ENCODE results near the gene NEDD9. TPM values are rescaled to one million over a fixed set of nuclear protein-coding genes. Genes with fewer than 3 reads are reported as not detected.

NEDD9 gene
- total and polyA plus RNA-seq, 4 donors = 7.5 to 16.8 (median 11.7) TPM

DNA sequence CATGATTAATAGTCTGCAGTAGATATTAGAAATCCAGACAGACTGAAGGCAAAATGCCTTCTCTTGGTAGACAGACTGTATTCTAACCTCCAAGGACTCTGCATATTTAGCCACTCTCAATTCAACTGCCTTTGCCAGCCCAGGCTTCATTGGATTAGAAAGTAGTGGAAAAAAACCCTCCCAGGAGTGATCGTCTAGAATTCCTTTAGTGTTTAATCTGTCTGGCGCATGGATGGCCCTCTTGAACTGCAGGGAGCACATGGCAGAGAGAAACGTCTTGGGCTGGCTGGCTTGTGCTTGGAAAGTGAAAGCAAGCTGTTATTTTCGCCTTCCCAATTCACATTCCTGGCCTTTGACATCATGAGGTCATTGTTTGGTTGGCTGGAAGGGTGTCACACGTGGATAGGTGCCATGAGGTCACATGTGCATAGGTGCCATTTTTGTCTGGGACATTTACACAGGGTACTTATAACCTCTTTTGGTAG, 30.9 kb upstream of the NEDD9 start:
- DNase-seq (ENCODE audit: low spot score) = no peak
- WGBS = 19% methylated on average over 5 of the region's 5 CpGs
- TF ChIP-seq HNF4A (conservative IDR thresholded peaks at IDR 0.05) (peak; percentile 59 to 66), HNF4G (IDR thresholded peaks at IDR 0.05) (no peak), YY1 (IDR thresholded peaks at IDR 0.05) (peak; percentile 93), GABPA (IDR thresholded peaks at IDR 0.05 in 1 of 2, conservative IDR thresholded peaks at IDR 0.05 in 1 of 2) (no peak), NR2F2 (IDR thresholded peaks at IDR 0.05) (peak; percentile 97), RAD21 (IDR thresholded peaks at IDR 0.05) (peak; percentile 50 to 63), TAF1 (conservative IDR thresholded peaks at IDR 0.05) (no peak), JUND (IDR thresholded peaks at IDR 0.05) (peak; percentile 95 to 96), SP1 (IDR thresholded peaks at IDR 0.05) (peak; percentile 80), FOXA2 (IDR thresholded peaks at IDR 0.05) (peak; percentile 16), EGR1 (IDR thresholded peaks at IDR 0.05; ENCODE audit: low read depth in 2 of 2) (no peak), FOXA1 (IDR thresholded peaks at IDR 0.05) (no peak), RXRA (IDR thresholded peaks at IDR 0.05) (peak; percentile 72 to 77)
- TF ChIP-seq, protein P1, sequence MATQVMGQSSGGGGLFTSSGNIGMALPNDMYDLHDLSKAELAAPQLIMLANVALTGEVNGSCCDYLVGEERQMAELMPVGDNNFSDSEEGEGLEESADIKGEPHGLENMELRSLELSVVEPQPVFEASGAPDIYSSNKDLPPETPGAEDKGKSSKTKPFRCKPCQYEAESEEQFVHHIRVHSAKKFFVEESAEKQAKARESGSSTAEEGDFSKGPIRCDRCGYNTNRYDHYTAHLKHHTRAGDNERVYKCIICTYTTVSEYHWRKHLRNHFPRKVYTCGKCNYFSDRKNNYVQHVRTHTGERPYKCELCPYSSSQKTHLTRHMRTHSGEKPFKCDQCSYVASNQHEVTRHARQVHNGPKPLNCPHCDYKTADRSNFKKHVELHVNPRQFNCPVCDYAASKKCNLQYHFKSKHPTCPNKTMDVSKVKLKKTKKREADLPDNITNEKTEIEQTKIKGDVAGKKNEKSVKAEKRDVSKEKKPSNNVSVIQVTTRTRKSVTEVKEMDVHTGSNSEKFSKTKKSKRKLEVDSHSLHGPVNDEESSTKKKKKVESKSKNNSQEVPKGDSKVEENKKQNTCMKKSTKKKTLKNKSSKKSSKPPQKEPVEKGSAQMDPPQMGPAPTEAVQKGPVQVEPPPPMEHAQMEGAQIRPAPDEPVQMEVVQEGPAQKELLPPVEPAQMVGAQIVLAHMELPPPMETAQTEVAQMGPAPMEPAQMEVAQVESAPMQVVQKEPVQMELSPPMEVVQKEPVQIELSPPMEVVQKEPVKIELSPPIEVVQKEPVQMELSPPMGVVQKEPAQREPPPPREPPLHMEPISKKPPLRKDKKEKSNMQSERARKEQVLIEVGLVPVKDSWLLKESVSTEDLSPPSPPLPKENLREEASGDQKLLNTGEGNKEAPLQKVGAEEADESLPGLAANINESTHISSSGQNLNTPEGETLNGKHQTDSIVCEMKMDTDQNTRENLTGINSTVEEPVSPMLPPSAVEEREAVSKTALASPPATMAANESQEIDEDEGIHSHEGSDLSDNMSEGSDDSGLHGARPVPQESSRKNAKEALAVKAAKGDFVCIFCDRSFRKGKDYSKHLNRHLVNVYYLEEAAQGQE (IDR thresholded peaks at IDR 0.05) = peak; percentile 45
- TF ChIP-seq, protein P2, sequence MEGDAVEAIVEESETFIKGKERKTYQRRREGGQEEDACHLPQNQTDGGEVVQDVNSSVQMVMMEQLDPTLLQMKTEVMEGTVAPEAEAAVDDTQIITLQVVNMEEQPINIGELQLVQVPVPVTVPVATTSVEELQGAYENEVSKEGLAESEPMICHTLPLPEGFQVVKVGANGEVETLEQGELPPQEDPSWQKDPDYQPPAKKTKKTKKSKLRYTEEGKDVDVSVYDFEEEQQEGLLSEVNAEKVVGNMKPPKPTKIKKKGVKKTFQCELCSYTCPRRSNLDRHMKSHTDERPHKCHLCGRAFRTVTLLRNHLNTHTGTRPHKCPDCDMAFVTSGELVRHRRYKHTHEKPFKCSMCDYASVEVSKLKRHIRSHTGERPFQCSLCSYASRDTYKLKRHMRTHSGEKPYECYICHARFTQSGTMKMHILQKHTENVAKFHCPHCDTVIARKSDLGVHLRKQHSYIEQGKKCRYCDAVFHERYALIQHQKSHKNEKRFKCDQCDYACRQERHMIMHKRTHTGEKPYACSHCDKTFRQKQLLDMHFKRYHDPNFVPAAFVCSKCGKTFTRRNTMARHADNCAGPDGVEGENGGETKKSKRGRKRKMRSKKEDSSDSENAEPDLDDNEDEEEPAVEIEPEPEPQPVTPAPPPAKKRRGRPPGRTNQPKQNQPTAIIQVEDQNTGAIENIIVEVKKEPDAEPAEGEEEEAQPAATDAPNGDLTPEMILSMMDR (IDR thresholded peaks at IDR 0.05; ENCODE audit: low read depth, low read length, missing input control) = no peak
- TF ChIP-seq, protein P3, sequence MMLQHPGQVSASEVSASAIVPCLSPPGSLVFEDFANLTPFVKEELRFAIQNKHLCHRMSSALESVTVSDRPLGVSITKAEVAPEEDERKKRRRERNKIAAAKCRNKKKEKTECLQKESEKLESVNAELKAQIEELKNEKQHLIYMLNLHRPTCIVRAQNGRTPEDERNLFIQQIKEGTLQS (IDR thresholded peaks at IDR 0.05) = peak; percentile 46
- TF ChIP-seq, protein P4, sequence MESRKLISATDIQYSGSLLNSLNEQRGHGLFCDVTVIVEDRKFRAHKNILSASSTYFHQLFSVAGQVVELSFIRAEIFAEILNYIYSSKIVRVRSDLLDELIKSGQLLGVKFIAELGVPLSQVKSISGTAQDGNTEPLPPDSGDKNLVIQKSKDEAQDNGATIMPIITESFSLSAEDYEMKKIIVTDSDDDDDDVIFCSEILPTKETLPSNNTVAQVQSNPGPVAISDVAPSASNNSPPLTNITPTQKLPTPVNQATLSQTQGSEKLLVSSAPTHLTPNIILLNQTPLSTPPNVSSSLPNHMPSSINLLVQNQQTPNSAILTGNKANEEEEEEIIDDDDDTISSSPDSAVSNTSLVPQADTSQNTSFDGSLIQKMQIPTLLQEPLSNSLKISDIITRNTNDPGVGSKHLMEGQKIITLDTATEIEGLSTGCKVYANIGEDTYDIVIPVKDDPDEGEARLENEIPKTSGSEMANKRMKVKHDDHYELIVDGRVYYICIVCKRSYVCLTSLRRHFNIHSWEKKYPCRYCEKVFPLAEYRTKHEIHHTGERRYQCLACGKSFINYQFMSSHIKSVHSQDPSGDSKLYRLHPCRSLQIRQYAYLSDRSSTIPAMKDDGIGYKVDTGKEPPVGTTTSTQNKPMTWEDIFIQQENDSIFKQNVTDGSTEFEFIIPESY (IDR thresholded peaks at IDR 0.05) = no peak
- TF ChIP-seq, protein P5, sequence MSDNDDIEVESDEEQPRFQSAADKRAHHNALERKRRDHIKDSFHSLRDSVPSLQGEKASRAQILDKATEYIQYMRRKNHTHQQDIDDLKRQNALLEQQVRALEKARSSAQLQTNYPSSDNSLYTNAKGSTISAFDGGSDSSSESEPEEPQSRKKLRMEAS (IDR thresholded peaks at IDR 0.05) = peak; percentile 98
- H3K27me3 ChIP-seq (ENCODE audit: control insufficient read depth in 4 of 4, insufficient read depth in 4 of 4, low read length in 3 of 4) = no peaks in the 10 kb centered on the region
- H3K4me1 ChIP-seq (ENCODE audit: control insufficient read depth in 4 of 4, insufficient read depth in 4 of 4, low read length in 3 of 4) = peaks cover 0 to 7% (median 2%) of the 10 kb centered on the region in 4 donors
- no peaks in the 10 kb centered on the region for H3K9me3 ChIP-seq (ENCODE audit: control insufficient read depth in 4 of 4, low read length in 3 of 4)
- H3K36me3 ChIP-seq (ENCODE audit: control insufficient read depth in 4 of 4, insufficient read depth in 3 of 4, low read depth in 1 of 4, low read length in 3 of 4) = no peaks in the 10 kb centered on the region
- peak overlapping the region in 2 of 3 donors; percentile 10 to 35 for H3K4me3 ChIP-seq (ENCODE audit: low read depth in 1 of 3, low read length in 3 of 3)
- H3K9ac ChIP-seq (ENCODE audit: low read depth in 1 of 2, low read length in 2 of 2) = peak overlapping the region in 1 of 2 donors; percentile 45
- peak overlapping the region; percentile 68 to 70 for H3K27ac ChIP-seq (ENCODE audit: low read depth in 1 of 2, low read length in 2 of 2)

Measured in liver (tissue), 9 donors.